ENCODE data around the gene PCDHB14. TPM values are rescaled to one million over a fixed set of nuclear protein-coding genes. Genes with fewer than 3 reads are reported as not detected.
"Not testable (repeated sequence)": the region's sequence is repeated elsewhere in the genome, so short reads cannot be mapped to it uniquely, and the experiment has no call there.

The PCDHB14 gene
- total RNA-seq: 9.4 TPM

GRCh38 chr5:141223112-141223783, at the start of gene PCDHB14:
Gene PCDHB14, plus strand, starts transcription at chr5:141223343. Its CDS starts 163 bp downstream, at chr5:141223506.
- no peak for DNase-seq (ENCODE audit: low spot score)

- not testable (repeated sequence) for DNase-seq (ENCODE audit: low spot score)
These were observed 48.6 kb upstream of the PCDHB14 start for GRCh38 chr5:141174291-141175104.

- DNase-seq (ENCODE audit: low spot score): no peak
These were observed 47.2 kb upstream of the PCDHB14 start for GRCh38 chr5:141175933-141176332.

- not testable (repeated sequence) for DNase-seq (ENCODE audit: low spot score)
These were observed 45.5 kb upstream of the PCDHB14 start, which contains the start of gene PCDHB8 for GRCh38 chr5:141177577-141178191. Gene PCDHB8, plus strand, starts transcription at chr5:141177790. Its CDS starts 245 bp downstream, at chr5:141178035.

GRCh38 chr5:141179371-141179770, 43.8 kb upstream of the PCDHB14 start:
- DNase-seq (ENCODE audit: low spot score): not testable (repeated sequence)

- DNase-seq (ENCODE audit: low spot score): not testable (repeated sequence)
These were observed 43.3 kb upstream of the PCDHB14 start for GRCh38 chr5:141179876-141180275.

GRCh38 chr5:141180313-141180712, 42.8 kb upstream of the PCDHB14 start:
- DNase-seq (ENCODE audit: low spot score): no peak

GRCh38 chr5:141182248-141182647, 40.9 kb upstream of the PCDHB14 start, which contains the start of gene PCDHB16:
Gene PCDHB16, plus strand, starts transcription at chr5:141182387. Its CDS starts 173 bp downstream, at chr5:141182560.
- DNase-seq (ENCODE audit: low spot score): no peak

GRCh38 chr5:141184117-141184855, 38.9 kb upstream of the PCDHB14 start:
- not testable (repeated sequence) for DNase-seq (ENCODE audit: low spot score)

GRCh38 chr5:141186897-141187512, 36.1 kb upstream of the PCDHB14 start, which contains the start of gene PCDHB9:
Gene PCDHB9, plus strand, starts transcription at chr5:141187161. Its CDS starts 158 bp downstream, at chr5:141187319.
- no peak for DNase-seq (ENCODE audit: low spot score)

- not testable (repeated sequence) for DNase-seq (ENCODE audit: low spot score)
These were observed 34.5 kb upstream of the PCDHB14 start for GRCh38 chr5:141188682-141189081.

- not testable (repeated sequence) for DNase-seq (ENCODE audit: low spot score)
These were observed 34.0 kb upstream of the PCDHB14 start for GRCh38 chr5:141189131-141189530.

- DNase-seq (ENCODE audit: low spot score): no peak
These were observed 30.9 kb upstream of the PCDHB14 start, which contains the start of gene PCDHB10 for GRCh38 chr5:141192110-141192725. Gene PCDHB10, plus strand, starts transcription at chr5:141192353. Its CDS starts 200 bp downstream, at chr5:141192553.

GRCh38 chr5:141194332-141194731, 28.8 kb upstream of the PCDHB14 start:
- DNase-seq (ENCODE audit: low spot score): not testable (repeated sequence)

GRCh38 chr5:141196363-141196762, 26.8 kb upstream of the PCDHB14 start:
- no peak for DNase-seq (ENCODE audit: low spot score)

- DNase-seq (ENCODE audit: low spot score): no peak
These were observed 23.5 kb upstream of the PCDHB14 start, which contains the start of gene PCDHB11 for GRCh38 chr5:141199359-141200235. Gene PCDHB11, plus strand, starts transcription at chr5:141199627. Its CDS starts 148 bp downstream, at chr5:141199775.

- DNase-seq (ENCODE audit: low spot score): not testable (repeated sequence)
These were observed 22.0 kb upstream of the PCDHB14 start for GRCh38 chr5:141201126-141201525.

- not testable (repeated sequence) for DNase-seq (ENCODE audit: low spot score)
These were observed 21.5 kb upstream of the PCDHB14 start for GRCh38 chr5:141201646-141202045.

GRCh38 chr5:141208478-141208877, 14.7 kb upstream of the PCDHB14 start, which contains the start of gene PCDHB12:
Gene PCDHB12, plus strand, starts transcription at chr5:141208719. Its CDS starts 189 bp downstream, at chr5:141208908.
- DNase-seq (ENCODE audit: low spot score): no peak
